Activated CD8-positive, alpha-beta T cell treated with anti-CD3 and anti-CD28 coated beads for 36 hours (primary cell): ENCODE results near the gene HACD3. TPM values are rescaled to one million over a fixed set of nuclear protein-coding genes. Genes with fewer than 3 reads are reported as not detected.

Source experiments
- ATAC-seq: fragments of 200-7000 bp; cut with Tn5 transposase; one replicate; pipeline ENCODE4 v1.10.0; 2021; ENCODE audit warnings: mild to moderate bottlenecking, moderate library complexity
- CTCF ChIA-PET: fragments of 350-600 bp; sonication (Branson Sonifier 250); formaldehyde crosslinking; loops from one replicate; lab custom pipeline; 2021; ENCODE audit warnings: antibody characterized with exemption; lab: Charles Lee
- POLR2A ChIA-PET: fragments of 350-600 bp; sonication (Branson Sonifier 250); formaldehyde crosslinking; loops from one replicate; lab custom pipeline; 2021; ENCODE audit warnings: antibody characterized with exemption; lab: Charles Lee
- DNase-seq: peaks from one replicate; pipeline ENCODE4 v3.0.0-alpha.2; 2020
- H3K27ac Mint-ChIP-seq: one replicate; pipeline ENCODE4 v1.8.0; 2021; ENCODE audit warnings: mild to moderate bottlenecking, mixed read lengths
- H3K27me3 Mint-ChIP-seq: one replicate; pipeline ENCODE4 v1.8.0; 2021; ENCODE audit warnings: mixed read lengths
- H3K36me3 Mint-ChIP-seq: one replicate; pipeline ENCODE4 v1.8.0; 2021; ENCODE audit warnings: low read depth, mixed read lengths
- H3K4me1 Mint-ChIP-seq: one replicate; pipeline ENCODE4 v1.8.0; 2021; ENCODE audit warnings: low read depth, mixed read lengths
- H3K4me3 Mint-ChIP-seq: one replicate; pipeline ENCODE4 v1.8.0; 2021; ENCODE audit warnings: mild to moderate bottlenecking, moderate library complexity, mixed read lengths
- H3K9me3 Mint-ChIP-seq: one replicate; pipeline ENCODE4 v1.8.0; 2021; ENCODE audit warnings: mixed read lengths
- CTCF ChIP-seq: fragments of 200-600 bp; IDR thresholded peaks from one replicate; pipeline ENCODE4 v1.8.0; 2022; ENCODE audit warnings: antibody characterized with exemption, mild to moderate bottlenecking
- intact Hi-C: fragments of 100-400 bp; cut with micrococcal nuclease; formaldehyde crosslinking; loops from one replicate; pipeline ENCODE4 v1.10.0; 2022
- total RNA-seq, 2 experiments: library from RNA; stranded (reverse); gene quantifications; one replicate each; pipeline ENCODE4 v1.2.3, GENCODE V29; 2021

Gene HACD3
- total RNA-seq, 2 experiments from 2014 or later = 30.2 to 32.5 TPM

GRCh38 chr15:65603134-65603533 lies 72.9 kb downstream of the HACD3 start:
- ChIA-PET POLR2A (no interaction called here), CTCF (no interaction called here)
- H3K4me1 Mint-ChIP-seq = peaks cover 8% of the 10 kb centered on the region
- intact Hi-C loops = no loop called here
- peaks cover 20% of the 10 kb centered on the region for H3K36me3 Mint-ChIP-seq
- no peak for DNase-seq
- H3K4me3 Mint-ChIP-seq = no peak overlapping the region
- no peaks in the 10 kb centered on the region for H3K27me3 Mint-ChIP-seq
- TF ChIP-seq CTCF = no peak
- no peak overlapping the region for H3K27ac Mint-ChIP-seq
- ATAC-seq = no peak
- no peaks in the 10 kb centered on the region for H3K9me3 Mint-ChIP-seq

GRCh38 chr15:65603559-65603958 lies 73.3 kb downstream of the HACD3 start:
- POLR2A ChIA-PET = no interaction called here
- Mint-ChIP-seq H3K9me3 (no peaks in the 10 kb centered on the region), H3K27ac (no peak overlapping the region), H3K4me3 (no peak overlapping the region), H3K36me3 (peaks cover 17% of the 10 kb centered on the region), H3K4me1 (peaks cover 10% of the 10 kb centered on the region), H3K27me3 (no peaks in the 10 kb centered on the region)
- TF ChIP-seq CTCF = no peak
- intact Hi-C loops = no loop called here
- no peak for DNase-seq
- ATAC-seq = no peak
- CTCF ChIA-PET = no interaction called here

GRCh38 chr15:65610871-65611718 lies 80.8 kb downstream of the HACD3 start, which contains the start of gene INTS14:
INTS14 (minus strand) TSS chr15:65611131; CDS start chr15:65607380, 3,751 bp downstream.
- intact Hi-C loops = no loop called here
- peaks cover 31% of the 10 kb centered on the region for H3K4me1 Mint-ChIP-seq
- POLR2A ChIA-PET = interaction anchor here (0.7 to 1.6 kb wide), 13 partner anchors 9 to 258 kb away, joined by 3 to 6 read pairs (median 3); partner anchors contain the start of genes HACD3, RAB11A and SLC24A1

GRCh38 chr15:65611888-65612615 lies 81.8 kb downstream of the HACD3 start:
- no peak for DNase-seq

More at GRCh38 chr15:65610871-65611718, 80.8 kb downstream of the HACD3 start, which contains the start of gene INTS14:
- Mint-ChIP-seq H3K27me3 (no peaks in the 10 kb centered on the region), H3K27ac (peak within 1 kb of the TSS; percentile 91), H3K4me3 (peak within 1 kb of the TSS; percentile 93), H3K36me3 (peaks cover 3% of the 10 kb centered on the region), H3K9me3 (no peaks in the 10 kb centered on the region)
- peak; percentile 98 for DNase-seq
- CTCF ChIA-PET = interaction anchor here (0.9 to 2.4 kb wide), 5 partner anchors 19 to 207 kb away, joined by 3 to 13 read pairs (median 3); no protein-coding TSS in a partner anchor
- peak; percentile 47 for TF ChIP-seq CTCF
- ATAC-seq = peak; percentile 99

More at GRCh38 chr15:65611888-65612615, 81.8 kb downstream of the HACD3 start:
- H3K27ac Mint-ChIP-seq = peak overlapping the region; percentile 91
- H3K4me1 Mint-ChIP-seq = peaks cover 31% of the 10 kb centered on the region
- intact Hi-C loops = no loop called here
- no peaks in the 10 kb centered on the region for H3K27me3 Mint-ChIP-seq
- CTCF ChIA-PET = interaction anchor here (1.1 to 2.4 kb wide), 3 partner anchors 18 to 206 kb away, joined by 3 to 13 read pairs (median 3); no protein-coding TSS in a partner anchor
- peaks cover 3% of the 10 kb centered on the region for H3K36me3 Mint-ChIP-seq
- no peaks in the 10 kb centered on the region for H3K9me3 Mint-ChIP-seq
- POLR2A ChIA-PET = interaction anchor here (1.2 kb wide), 1 partner anchor 50 kb away, joined by 3 read pairs; no protein-coding TSS in a partner anchor
- no peak for ATAC-seq
- TF ChIP-seq CTCF = no peak
- H3K4me3 Mint-ChIP-seq = peak overlapping the region; percentile 93
